Measurements from ENCODE around the gene DYNLRB1. TPM values are rescaled to one million over a fixed set of nuclear protein-coding genes. Genes with fewer than 3 reads are reported as not detected.
A peak's percentile ranks its signal among the peaks of the same experiment; 100 is the strongest.

The DYNLRB1 gene
- total RNA-seq, 1 donor from 2014 or later = 193 TPM

DNA sequence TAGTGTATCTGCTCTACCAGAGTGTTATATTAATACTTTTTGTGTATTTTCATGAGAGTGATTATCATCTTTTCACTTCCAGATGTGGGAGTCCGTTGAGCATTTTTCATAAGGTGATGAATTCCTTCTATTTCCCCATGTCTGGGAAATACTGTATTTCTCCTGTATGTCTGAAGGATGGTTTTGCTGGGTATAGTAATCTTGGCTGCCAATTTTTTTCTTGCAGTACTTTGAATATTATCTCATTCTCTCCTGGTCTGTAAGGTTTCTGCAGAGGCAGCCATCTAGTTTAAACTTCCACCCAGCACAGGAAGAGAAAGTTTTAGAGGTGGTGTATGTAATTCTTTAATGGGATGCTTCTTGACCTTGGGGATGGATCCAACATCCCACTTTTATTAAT is 15.4 kb upstream of the DYNLRB1 start:
- no peak overlapping the region for H3K4me3 ChIP-seq (ENCODE audit: low read depth, low read length)
- DNase-seq (ENCODE audit: low read depth) = no peak
- TF ChIP-seq CTCF (conservative IDR thresholded peaks at IDR 0.05; ENCODE audit: low read depth, low read length) = no peak

- H3K4me3 ChIP-seq (ENCODE audit: low read depth, low read length) = no peak overlapping the region
- TF ChIP-seq CTCF (conservative IDR thresholded peaks at IDR 0.05; ENCODE audit: low read depth, low read length) = no peak
- no peak for DNase-seq (ENCODE audit: low read depth)
These were observed 9.7 kb upstream of the DYNLRB1 start for GRCh38 chr20:34506480-34506879.

- no peak for TF ChIP-seq CTCF (conservative IDR thresholded peaks at IDR 0.05; ENCODE audit: low read depth, low read length)
- no peak for DNase-seq (ENCODE audit: low read depth)
- H3K4me3 ChIP-seq (ENCODE audit: low read depth, low read length) = no peak overlapping the region
These were observed 8.4 kb upstream of the DYNLRB1 start for GRCh38 chr20:34507702-34508413.

DNA sequence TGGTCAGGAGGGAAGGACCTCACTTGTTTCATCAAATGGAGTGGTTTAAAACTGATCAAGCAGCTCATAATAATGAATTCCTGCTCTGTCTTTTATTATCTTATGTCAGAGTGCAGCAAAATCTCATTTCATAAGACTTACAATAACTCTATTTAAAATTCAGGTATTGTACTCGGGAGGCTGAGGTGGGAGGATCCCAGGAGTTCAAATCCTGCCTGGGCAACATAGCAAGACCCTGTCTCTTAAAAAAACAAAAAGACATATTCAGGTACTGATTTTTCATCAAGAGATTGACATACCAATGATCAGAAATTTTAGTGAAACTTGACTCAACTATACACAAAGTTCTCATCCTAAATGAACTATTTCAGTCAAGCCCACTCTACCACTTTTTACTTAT is 5.6 kb upstream of the DYNLRB1 start:
- no peak for DNase-seq (ENCODE audit: low read depth)
- no peak for TF ChIP-seq CTCF (conservative IDR thresholded peaks at IDR 0.05; ENCODE audit: low read depth, low read length)
- no peak overlapping the region for H3K4me3 ChIP-seq (ENCODE audit: low read depth, low read length)

DNA sequence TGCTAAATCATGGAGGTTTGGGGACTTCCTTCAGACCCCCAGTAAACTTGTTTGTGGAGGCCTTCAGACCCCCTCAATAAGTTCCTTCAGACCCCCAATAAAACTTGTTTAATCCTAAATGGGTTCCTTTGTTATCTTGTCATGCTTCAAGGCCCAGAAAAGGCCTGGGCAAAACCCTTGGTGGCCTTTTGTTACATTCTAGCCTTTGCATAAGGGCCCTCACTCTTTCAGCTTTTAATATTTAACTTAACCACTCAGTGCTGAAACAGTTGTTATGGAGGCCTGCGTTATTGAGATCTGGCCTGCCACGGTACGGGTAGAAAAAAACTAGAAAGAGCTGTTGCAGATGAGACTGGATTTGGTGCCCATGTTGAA is 4.3 kb upstream of the DYNLRB1 start:
- peak overlapping the region; percentile 27 for H3K4me3 ChIP-seq (ENCODE audit: low read depth, low read length)
- no peak for TF ChIP-seq CTCF (conservative IDR thresholded peaks at IDR 0.05; ENCODE audit: low read depth, low read length)
- no peak for DNase-seq (ENCODE audit: low read depth)

- TF ChIP-seq CTCF (conservative IDR thresholded peaks at IDR 0.05; ENCODE audit: low read depth, low read length) = no peak
- H3K4me3 ChIP-seq (ENCODE audit: low read depth, low read length) = peak overlapping the region; percentile 27
- DNase-seq (ENCODE audit: low read depth) = peak; percentile 84
These were observed 3.8 kb upstream of the DYNLRB1 start for GRCh38 chr20:34512266-34512954.
